HG03045 (cell line): ENCODE data around the gene GGA2.
"Not testable (repeated sequence)": the region's sequence is repeated elsewhere in the genome, so short reads cannot be mapped to it uniquely, and the experiment has no call there.

ENCODE experiments used
- ATAC-seq: cut with Tn5 transposase; IDR thresholded peaks from one replicate; pipeline ENCODE4 v1.9.1; 2021; ENCODE audit warnings: mild to moderate bottlenecking, moderate library complexity; ENCODE audit not compliant: unreplicated experiment

The GGA2 gene

GRCh38 chr16:23527961-23528643 lies 17.8 kb upstream of the GGA2 start:
- ATAC-seq, result no peak

- ATAC-seq, result no peak
Observed at GRCh38 chr16:23524886-23525285, 14.6 kb upstream of the GGA2 start.

GRCh38 chr16:23523876-23524385 lies 13.6 kb upstream of the GGA2 start:
- ATAC-seq, result no peak

- ATAC-seq, result no peak
Observed at GRCh38 chr16:23523321-23523720, 13.0 kb upstream of the GGA2 start.

GRCh38 chr16:23521965-23522364 lies 11.7 kb upstream of the GGA2 start:
- ATAC-seq, result no peak

- no peak for ATAC-seq
Observed at GRCh38 chr16:23521037-23521743, 10.9 kb upstream of the GGA2 start.

- ATAC-seq, result no peak
Observed at GRCh38 chr16:23520500-23520899, 10.2 kb upstream of the GGA2 start.

- ATAC-seq, result no peak
Observed at GRCh38 chr16:23519282-23519681, 9.0 kb upstream of the GGA2 start.

GRCh38 chr16:23518435-23518891 lies 8.2 kb upstream of the GGA2 start:
- peak; percentile 60 for ATAC-seq

- ATAC-seq, result no peak
Observed at GRCh38 chr16:23516366-23517137, 6.3 kb upstream of the GGA2 start.

GRCh38 chr16:23515881-23516280 lies 5.6 kb upstream of the GGA2 start:
- no peak for ATAC-seq

GRCh38 chr16:23514381-23515152 lies 4.3 kb upstream of the GGA2 start:
- ATAC-seq, result no peak

GRCh38 chr16:23512168-23512695 lies 1.9 kb upstream of the GGA2 start:
- ATAC-seq, result no peak

- no peak for ATAC-seq
Observed at GRCh38 chr16:23511731-23512130, 1.4 kb upstream of the GGA2 start.

- not testable (repeated sequence) for ATAC-seq
Observed at GRCh38 chr16:23510915-23511270, 599 bp upstream of the GGA2 start.

- ATAC-seq, result no peak
Observed at GRCh38 chr16:23509782-23510163, 521 bp downstream of the GGA2 start.

GRCh38 chr16:23509441-23509754 lies 896 bp downstream of the GGA2 start:
- ATAC-seq, result no peak

- no peak for ATAC-seq
Observed at GRCh38 chr16:23508589-23509440, 1.5 kb downstream of the GGA2 start.

GRCh38 chr16:23506606-23506994 lies 3.7 kb downstream of the GGA2 start:
- ATAC-seq, result no peak
